GM18867 (cell line): ENCODE results near the gene ARHGAP21.
A peak's percentile ranks its signal among the peaks of the same experiment; 100 is the strongest.

Experiments used
- ATAC-seq: cut with Tn5 transposase; IDR thresholded peaks from one replicate; pipeline ENCODE4 v1.9.1; 2021; ENCODE audit warnings: mild to moderate bottlenecking, moderate library complexity; ENCODE audit not compliant: unreplicated experiment

The ARHGAP21 gene

GRCh38 chr10:24579906-24580305, 143.8 kb downstream of the ARHGAP21 start:
- ATAC-seq = no peak

GRCh38 chr10:24579448-24579847, 144.2 kb downstream of the ARHGAP21 start:
- ATAC-seq = no peak

- no peak for ATAC-seq
Observed at GRCh38 chr10:24575481-24576002, 148.1 kb downstream of the ARHGAP21 start.

GRCh38 chr10:24574578-24575155, 149.0 kb downstream of the ARHGAP21 start:
- no peak for ATAC-seq

- ATAC-seq = no peak
Observed at GRCh38 chr10:24574161-24574560, 149.5 kb downstream of the ARHGAP21 start.

- no peak for ATAC-seq
Observed at GRCh38 chr10:24571870-24572450, 151.7 kb downstream of the ARHGAP21 start.

GRCh38 chr10:24570658-24571426, 152.8 kb downstream of the ARHGAP21 start:
- ATAC-seq = no peak

GRCh38 chr10:24569828-24570657, 153.6 kb downstream of the ARHGAP21 start:
- ATAC-seq = no peak

GRCh38 chr10:24569330-24569796, 154.3 kb downstream of the ARHGAP21 start:
- no peak for ATAC-seq

GRCh38 chr10:24568042-24568441, 155.6 kb downstream of the ARHGAP21 start:
- no peak for ATAC-seq

GRCh38 chr10:24561453-24561852, 162.2 kb downstream of the ARHGAP21 start:
- no peak for ATAC-seq

GRCh38 chr10:24556750-24557742, 166.6 kb downstream of the ARHGAP21 start:
- peak; percentile 59 for ATAC-seq

- ATAC-seq = no peak
Observed at GRCh38 chr10:24556126-24556749, 167.4 kb downstream of the ARHGAP21 start.

GRCh38 chr10:24554036-24554435, 169.7 kb downstream of the ARHGAP21 start:
- no peak for ATAC-seq

GRCh38 chr10:24553051-24553612, 170.6 kb downstream of the ARHGAP21 start:
- no peak for ATAC-seq

- ATAC-seq = peak; percentile 83
Observed at GRCh38 chr10:24552346-24553016, 171.2 kb downstream of the ARHGAP21 start.

- no peak for ATAC-seq
Observed at GRCh38 chr10:24551161-24551560, 172.5 kb downstream of the ARHGAP21 start.

- ATAC-seq = no peak
Observed at GRCh38 chr10:24550680-24551079, 173.0 kb downstream of the ARHGAP21 start.
